GM12801 (cell line): ENCODE results near the gene SMURF1.

Experiments
- CTCF ChIP-seq: IDR thresholded peaks from one replicate; pipeline ENCODE4 v1.5.1; 2011; ENCODE audit warnings: control low read depth; ENCODE audit not compliant: insufficient read length; ENCODE audit errors: extremely low read depth

The SMURF1 gene

GRCh38 chr7:99106821-99107241 is 37.1 kb downstream of the SMURF1 start:
- no peak for TF ChIP-seq CTCF

GRCh38 chr7:99106411-99106810 is 37.5 kb downstream of the SMURF1 start:
- no peak for TF ChIP-seq CTCF

GRCh38 chr7:99105756-99106155 is 38.2 kb downstream of the SMURF1 start:
- no peak for TF ChIP-seq CTCF

- no peak for TF ChIP-seq CTCF
These were observed 39.3 kb downstream of the SMURF1 start for GRCh38 chr7:99104631-99105030.

GRCh38 chr7:99102809-99103690 is 40.9 kb downstream of the SMURF1 start:
- no peak for TF ChIP-seq CTCF

- TF ChIP-seq CTCF: no peak
These were observed 41.5 kb downstream of the SMURF1 start for GRCh38 chr7:99102361-99102760.

GRCh38 chr7:99099499-99100077 is 44.3 kb downstream of the SMURF1 start:
- TF ChIP-seq CTCF: no peak
